Ishikawa (cell line): Measurements from ENCODE around the gene EML6.

Experiments
- CREB1 ChIP-seq: IDR thresholded peaks from 2 replicates; pipeline ENCODE4 v1.6.1; 2012; ENCODE audit warnings: low read depth
- RAD21 ChIP-seq: IDR thresholded peaks from 2 replicates; pipeline ENCODE4 v1.6.1; 2012; ENCODE audit warnings: low read depth
- YY1 ChIP-seq: IDR thresholded peaks from 2 replicates; pipeline ENCODE4 v1.6.1; 2012; ENCODE audit warnings: low read depth

- TF ChIP-seq CREB1 (no peak), YY1 (no peak), RAD21 (no peak)
Observed at GRCh38 chr2:54708584-54709335, 14.7 kb upstream of the EML6 start.
